ENCODE measurements around the gene MRGPRG. TPM values are rescaled to one million over a fixed set of nuclear protein-coding genes. Genes with fewer than 3 reads are reported as not detected.

The MRGPRG gene
- total and polyA plus RNA-seq, 9 of the 15 experiments (the other 6 are each of a cell fraction or from before 2014, with no cell fraction given) = not detected

GRCh38 chr11:3169255-3170043, 49.2 kb downstream of the MRGPRG start (continued):
- TF ChIP-seq CUX1 (CRISPR knock-in tag; IDR thresholded peaks at IDR 0.05) = no peak
- no peak for TF ChIP-seq MAFF (IDR thresholded peaks at IDR 0.05; ENCODE audit: low read length)
- TF ChIP-seq ZC3H4 (CRISPR knock-in tag; IDR thresholded peaks at IDR 0.05; ENCODE audit: borderline replicate concordance) = no peak
- 0 out of 2 replicates have a peak, but pooled peaks have one; percentile 42 for TF ChIP-seq CEBPG (CRISPR knock-in tag; IDR thresholded peaks at IDR 0.05)
- no peak for TF ChIP-seq CEBPG (tag; conservative IDR thresholded peaks at IDR 0.05 in 1 of 2, IDR thresholded peaks at IDR 0.05 in 1 of 2)
- no peak for TF ChIP-seq SRSF7 (optimal IDR thresholded peaks at IDR 0.05; ENCODE audit: low read depth, low read length)
- TF ChIP-seq MAFK (IDR thresholded peaks at IDR 0.05; ENCODE audit: low read length) = no peak
- peak; percentile 92 for TF ChIP-seq CBFA2T2 (conservative IDR thresholded peaks at IDR 0.05)
- TF ChIP-seq RERE (CRISPR knock-in tag; IDR thresholded peaks at IDR 0.05; ENCODE audit: borderline replicate concordance) = no peak
- TF ChIP-seq USF1 (CRISPR knock-in tag; IDR thresholded peaks at IDR 0.05) = peak; percentile 98
- no peak for TF ChIP-seq TEAD2 (tag; IDR thresholded peaks at IDR 0.05)
- peak; percentile 26; the same call in 1 of the 2 replicates for TF ChIP-seq ADNP (tag; IDR thresholded peaks at IDR 0.05)

Measured in K562 (cell line).